Measurements from ENCODE around the gene ZNF766.

Gene ZNF766

DNA sequence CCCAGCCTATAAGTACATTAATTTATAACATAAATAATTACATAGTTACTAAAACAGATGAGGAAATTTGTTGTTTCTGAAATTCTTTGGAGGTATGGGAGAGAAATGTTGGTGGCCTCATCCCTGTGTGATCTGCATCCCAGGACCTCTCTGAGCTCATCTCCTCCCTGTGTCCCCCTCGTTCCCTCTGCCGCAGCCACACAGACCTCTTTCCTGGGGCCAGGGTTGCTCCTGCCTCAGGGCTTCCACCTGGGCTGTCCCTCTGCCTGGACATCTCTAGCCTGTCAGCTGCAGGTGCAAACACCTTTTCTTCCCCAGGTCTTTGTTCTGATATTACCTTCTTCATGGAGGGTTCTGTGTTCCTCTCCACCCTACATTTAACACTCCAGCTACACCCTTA, 3.9 kb downstream of the ZNF766 start:
- Histone ChIP-seq H3K27ac (ENCODE audit: low read length) (no peak overlapping the region), H3K9me3 (ENCODE audit: insufficient read depth, low read length, severe bottlenecking) (no peaks in the 10 kb centered on the region), H3K4me2 (ENCODE audit: insufficient read depth, low read length) (peak overlapping the region; percentile 25; the same call in 1 of the 2 replicates), H4K20me1 (ENCODE audit: insufficient read depth, low read length) (peaks cover 46% of the 10 kb centered on the region), H2AFZ (ENCODE audit: low read depth, low read length) (no peak overlapping the region), H3K27me3 (ENCODE audit: insufficient read depth, low read length, poor library complexity) (no peaks in the 10 kb centered on the region), H3K9ac (ENCODE audit: low read depth, low read length) (no peak overlapping the region), H3K79me2 (ENCODE audit: insufficient read depth, low read length) (peaks cover 93% of the 10 kb centered on the region), H3K4me3 (ENCODE audit: low read depth in 1 of 2, low read length in 2 of 2) (no peak overlapping the region), H3K4me1 (ENCODE audit: insufficient read depth, low read length) (peaks cover 52% of the 10 kb centered on the region), H3K36me3 (ENCODE audit: insufficient read depth, low read length) (peaks cover 60% of the 10 kb centered on the region)
- DNase-seq (no peak), ATAC-seq (ENCODE audit: insufficient read depth, low read depth) (no peak)
- TF ChIP-seq EZH2 (IDR thresholded peaks at IDR 0.05; ENCODE audit: borderline replicate concordance, low read depth, low read length, severe bottlenecking) = no peak

GRCh38 chr19:52274191-52274590, 4.8 kb downstream of the ZNF766 start:
- H3K36me3 ChIP-seq (ENCODE audit: insufficient read depth, low read length) = peaks cover 60% of the 10 kb centered on the region
- H4K20me1 ChIP-seq (ENCODE audit: insufficient read depth, low read length) = peaks cover 55% of the 10 kb centered on the region
- no peak overlapping the region for H3K27ac ChIP-seq (ENCODE audit: low read length)
- no peaks in the 10 kb centered on the region for H3K27me3 ChIP-seq (ENCODE audit: insufficient read depth, low read length, poor library complexity)
- H3K79me2 ChIP-seq (ENCODE audit: insufficient read depth, low read length) = peaks cover 98% of the 10 kb centered on the region
- H3K4me2 ChIP-seq (ENCODE audit: insufficient read depth, low read length) = peak overlapping the region; percentile 10; the same call in 1 of the 2 replicates
- H3K4me3 ChIP-seq (ENCODE audit: low read depth in 1 of 2, low read length in 2 of 2) = no peak overlapping the region
- ATAC-seq (ENCODE audit: insufficient read depth, low read depth) (no peak), DNase-seq (no peak)
- TF ChIP-seq CTCF (IDR thresholded peaks at IDR 0.05; ENCODE audit: borderline replicate concordance, extremely low read depth, low read length, poor library complexity, severe bottlenecking) = no peak
- TF ChIP-seq EZH2 (IDR thresholded peaks at IDR 0.05; ENCODE audit: borderline replicate concordance, low read depth, low read length, severe bottlenecking) = no peak
- H3K9me3 ChIP-seq (ENCODE audit: insufficient read depth, low read length, severe bottlenecking) = no peaks in the 10 kb centered on the region
- peaks cover 46% of the 10 kb centered on the region for H3K4me1 ChIP-seq (ENCODE audit: insufficient read depth, low read length)
- H3K9ac ChIP-seq (ENCODE audit: low read depth, low read length) = no peak overlapping the region
- no peak overlapping the region for H2AFZ ChIP-seq (ENCODE audit: low read depth, low read length)

DNA sequence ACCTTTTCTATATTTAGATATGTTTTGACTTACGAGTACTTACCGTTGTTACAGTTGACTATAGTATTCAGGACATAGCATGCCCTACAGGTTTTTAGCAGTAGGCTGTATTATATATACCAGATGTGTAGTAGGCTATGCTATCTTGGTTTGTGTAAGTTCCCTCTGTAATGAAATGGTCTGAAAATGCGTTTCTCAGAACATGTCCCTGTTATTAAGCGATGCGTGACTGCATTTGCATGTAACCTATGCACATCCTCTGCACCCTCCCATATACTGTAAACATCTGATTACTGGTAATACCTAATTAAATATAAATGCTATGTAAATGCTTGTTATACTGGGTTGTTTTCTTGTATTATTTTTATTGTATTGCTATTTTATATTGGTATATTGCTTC, 6.6 kb downstream of the ZNF766 start:
- no peak overlapping the region for H3K4me2 ChIP-seq (ENCODE audit: insufficient read depth, low read length)
- H3K9ac ChIP-seq (ENCODE audit: low read depth, low read length) = no peak overlapping the region
- no peak overlapping the region for H2AFZ ChIP-seq (ENCODE audit: low read depth, low read length)
- peaks cover 51% of the 10 kb centered on the region for H3K36me3 ChIP-seq (ENCODE audit: insufficient read depth, low read length)
- TF ChIP-seq CTCF (IDR thresholded peaks at IDR 0.05; ENCODE audit: borderline replicate concordance, extremely low read depth, low read length, poor library complexity, severe bottlenecking) = no peak
- no peak for TF ChIP-seq EZH2 (IDR thresholded peaks at IDR 0.05; ENCODE audit: borderline replicate concordance, low read depth, low read length, severe bottlenecking)
- ATAC-seq (ENCODE audit: insufficient read depth, low read depth) (no peak), DNase-seq (no peak)
- H4K20me1 ChIP-seq (ENCODE audit: insufficient read depth, low read length) = peaks cover 61% of the 10 kb centered on the region
- H3K27me3 ChIP-seq (ENCODE audit: insufficient read depth, low read length, poor library complexity) = no peaks in the 10 kb centered on the region
- H3K4me1 ChIP-seq (ENCODE audit: insufficient read depth, low read length) = peaks cover 39% of the 10 kb centered on the region
- H3K27ac ChIP-seq (ENCODE audit: low read length) = no peak overlapping the region
- H3K4me3 ChIP-seq (ENCODE audit: low read depth in 1 of 2, low read length in 2 of 2) = no peak overlapping the region
- no peaks in the 10 kb centered on the region for H3K9me3 ChIP-seq (ENCODE audit: insufficient read depth, low read length, severe bottlenecking)
- H3K79me2 ChIP-seq (ENCODE audit: insufficient read depth, low read length) = peaks cover 100% of the 10 kb centered on the region

GRCh38 chr19:52277471-52277870, 8.1 kb downstream of the ZNF766 start:
- no peak overlapping the region for H3K4me2 ChIP-seq (ENCODE audit: insufficient read depth, low read length)
- no peaks in the 10 kb centered on the region for H3K27me3 ChIP-seq (ENCODE audit: insufficient read depth, low read length, poor library complexity)
- H3K36me3 ChIP-seq (ENCODE audit: insufficient read depth, low read length) = peaks cover 50% of the 10 kb centered on the region
- H3K4me1 ChIP-seq (ENCODE audit: insufficient read depth, low read length) = peaks cover 25% of the 10 kb centered on the region; the same call in 1 of the 2 replicates
- H3K27ac ChIP-seq (ENCODE audit: low read length) = no peak overlapping the region
- H4K20me1 ChIP-seq (ENCODE audit: insufficient read depth, low read length) = peaks cover 66% of the 10 kb centered on the region
- ATAC-seq (ENCODE audit: insufficient read depth, low read depth) = no peak
- no peaks in the 10 kb centered on the region for H3K9me3 ChIP-seq (ENCODE audit: insufficient read depth, low read length, severe bottlenecking)
- TF ChIP-seq EZH2 (IDR thresholded peaks at IDR 0.05; ENCODE audit: borderline replicate concordance, low read depth, low read length, severe bottlenecking) (no peak), CTCF (IDR thresholded peaks at IDR 0.05; ENCODE audit: borderline replicate concordance, extremely low read depth, low read length, poor library complexity, severe bottlenecking) (no peak)
- H3K9ac ChIP-seq (ENCODE audit: low read depth, low read length) = no peak overlapping the region
- no peak for DNase-seq
- H3K4me3 ChIP-seq (ENCODE audit: low read depth in 1 of 2, low read length in 2 of 2) = no peak overlapping the region
- peaks cover 100% of the 10 kb centered on the region for H3K79me2 ChIP-seq (ENCODE audit: insufficient read depth, low read length)
- H2AFZ ChIP-seq (ENCODE audit: low read depth, low read length) = no peak overlapping the region
